HG02840 (cell line): ENCODE data around the gene MAPK13.
"Not testable (repeated sequence)": the region's sequence is repeated elsewhere in the genome, so short reads cannot be mapped to it uniquely, and the experiment has no call there.

ENCODE experiments used
- ATAC-seq: cut with Tn5 transposase; IDR thresholded peaks from one replicate; pipeline ENCODE4 v1.9.1; 2021; ENCODE audit warnings: mild to moderate bottlenecking, moderate library complexity, moderate number of reproducible peaks; ENCODE audit not compliant: unreplicated experiment, low FRiP score

MAPK13 gene

DNA sequence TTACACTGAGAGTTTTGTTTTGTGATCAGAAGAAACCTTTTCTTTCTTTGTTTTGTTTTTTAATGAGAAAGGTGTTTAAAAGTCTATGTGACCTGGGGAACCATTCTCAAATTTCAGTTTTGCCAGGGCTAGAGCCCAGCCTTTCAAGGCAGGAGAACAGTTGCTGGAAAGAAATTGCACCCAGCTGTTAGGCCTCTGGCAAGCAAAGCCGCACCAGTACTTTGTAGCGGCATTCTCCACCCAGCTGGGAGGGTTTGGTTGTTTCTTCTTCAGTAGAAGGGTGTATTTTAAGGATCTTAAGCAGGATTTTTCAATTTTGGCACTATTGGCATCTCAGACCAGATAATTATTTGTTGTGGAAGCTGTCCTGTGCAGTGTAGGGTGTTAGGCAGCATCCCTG is 16.6 kb upstream of the MAPK13 start:
- ATAC-seq = no peak

DNA sequence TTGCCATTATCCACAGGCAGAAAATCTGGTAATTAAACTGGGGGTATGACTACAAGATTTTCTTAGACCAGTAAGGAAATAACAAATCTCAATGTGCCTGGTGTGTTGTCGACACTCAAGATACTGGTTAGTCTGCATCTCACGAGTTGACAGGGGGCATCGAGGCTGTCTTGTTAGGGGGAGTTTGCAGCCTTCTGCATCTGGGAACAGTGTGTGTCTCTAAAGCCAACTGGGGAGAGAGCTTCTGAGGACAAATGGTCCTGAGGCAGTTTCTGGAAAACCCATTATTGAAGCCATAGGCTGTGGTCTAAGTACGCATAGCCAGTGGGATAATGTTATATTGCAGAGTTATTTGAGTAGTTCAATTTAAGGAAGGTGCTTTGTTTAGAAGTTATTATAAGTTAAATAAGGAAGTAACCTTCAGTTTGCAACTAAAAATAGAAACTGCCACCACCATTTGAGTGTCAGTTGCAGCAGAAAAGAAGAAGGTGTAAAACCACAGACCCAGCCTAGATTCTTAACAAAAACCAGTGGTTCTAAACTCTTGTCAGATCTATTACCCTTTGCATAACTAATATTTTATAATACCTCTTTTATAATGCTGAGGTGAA is 15.4 kb upstream of the MAPK13 start:
- no peak for ATAC-seq

DNA sequence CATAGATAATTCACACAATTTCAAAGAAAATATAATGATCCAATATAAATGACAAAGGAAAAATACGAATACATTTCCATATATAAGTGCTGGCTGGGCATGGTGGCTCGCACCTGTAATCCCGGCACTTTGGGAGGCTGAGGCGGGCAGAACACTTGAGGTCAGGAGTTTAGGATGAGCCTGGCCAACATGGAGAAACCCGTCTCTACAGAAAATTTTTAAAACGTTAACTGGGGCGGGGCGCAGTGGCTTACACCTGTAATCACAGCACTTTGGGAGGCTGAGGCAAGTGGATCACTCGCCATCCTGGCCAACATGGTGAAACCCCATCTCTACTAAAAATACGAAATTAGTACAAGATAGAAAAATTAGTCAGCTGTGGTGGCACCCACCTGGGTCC is 14.9 kb upstream of the MAPK13 start:
- ATAC-seq = no peak

DNA sequence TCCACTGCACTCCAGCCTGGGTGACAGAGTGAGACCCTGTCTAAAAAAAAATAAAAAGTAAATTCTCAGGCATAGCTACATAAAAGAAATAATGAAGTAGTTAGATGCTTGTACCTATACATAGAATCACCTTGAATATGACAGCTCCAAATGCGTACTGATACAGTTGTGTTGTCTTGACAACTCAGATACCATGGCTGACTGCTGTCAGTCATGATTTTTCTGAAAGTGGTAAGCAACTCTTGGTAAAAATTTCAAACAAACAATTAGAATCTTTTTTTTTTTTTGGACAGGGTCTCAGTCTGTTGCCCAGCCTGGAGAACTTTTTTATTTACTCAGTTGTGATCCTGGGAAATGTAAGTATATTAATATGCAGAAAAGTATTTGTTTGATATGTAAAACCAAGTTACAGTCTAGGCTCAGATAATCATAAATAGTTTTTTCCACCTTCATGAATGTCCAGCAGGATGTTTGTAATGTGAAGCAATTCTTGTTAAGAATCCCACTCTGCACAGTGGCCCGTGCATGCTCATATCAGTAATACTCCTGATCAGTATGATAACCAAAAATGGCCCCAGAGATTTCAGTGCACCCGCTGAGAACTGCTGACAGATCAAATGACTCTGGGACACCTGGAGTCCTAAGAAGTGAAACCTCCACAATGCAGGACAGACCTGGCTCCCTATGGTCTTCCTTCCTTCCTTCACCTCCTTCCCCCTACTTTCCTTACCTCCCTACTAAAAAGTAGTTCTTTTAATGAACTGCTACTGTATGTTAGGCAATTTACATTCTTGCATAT is 14.0 kb upstream of the MAPK13 start:
- ATAC-seq = no peak

DNA sequence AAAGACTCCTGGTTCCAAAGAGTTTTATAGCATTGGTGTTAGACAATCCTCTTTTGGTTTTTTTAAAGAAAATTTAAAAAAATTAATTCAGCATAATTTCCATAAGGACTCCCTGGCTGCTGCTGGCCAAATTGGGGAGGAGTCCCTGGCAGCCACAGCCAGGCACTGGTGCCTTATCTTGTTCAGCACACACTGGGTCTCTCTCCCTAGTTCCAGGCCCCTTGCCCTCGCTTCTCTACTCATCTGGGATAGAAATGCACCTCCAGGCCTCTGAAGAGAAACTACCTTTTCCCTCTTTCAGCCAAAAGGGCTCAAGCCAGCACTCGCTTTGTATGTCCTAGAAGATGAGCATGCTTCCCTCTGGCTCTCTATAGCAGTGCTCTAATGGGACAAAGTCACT is 13.4 kb upstream of the MAPK13 start:
- no peak for ATAC-seq

DNA sequence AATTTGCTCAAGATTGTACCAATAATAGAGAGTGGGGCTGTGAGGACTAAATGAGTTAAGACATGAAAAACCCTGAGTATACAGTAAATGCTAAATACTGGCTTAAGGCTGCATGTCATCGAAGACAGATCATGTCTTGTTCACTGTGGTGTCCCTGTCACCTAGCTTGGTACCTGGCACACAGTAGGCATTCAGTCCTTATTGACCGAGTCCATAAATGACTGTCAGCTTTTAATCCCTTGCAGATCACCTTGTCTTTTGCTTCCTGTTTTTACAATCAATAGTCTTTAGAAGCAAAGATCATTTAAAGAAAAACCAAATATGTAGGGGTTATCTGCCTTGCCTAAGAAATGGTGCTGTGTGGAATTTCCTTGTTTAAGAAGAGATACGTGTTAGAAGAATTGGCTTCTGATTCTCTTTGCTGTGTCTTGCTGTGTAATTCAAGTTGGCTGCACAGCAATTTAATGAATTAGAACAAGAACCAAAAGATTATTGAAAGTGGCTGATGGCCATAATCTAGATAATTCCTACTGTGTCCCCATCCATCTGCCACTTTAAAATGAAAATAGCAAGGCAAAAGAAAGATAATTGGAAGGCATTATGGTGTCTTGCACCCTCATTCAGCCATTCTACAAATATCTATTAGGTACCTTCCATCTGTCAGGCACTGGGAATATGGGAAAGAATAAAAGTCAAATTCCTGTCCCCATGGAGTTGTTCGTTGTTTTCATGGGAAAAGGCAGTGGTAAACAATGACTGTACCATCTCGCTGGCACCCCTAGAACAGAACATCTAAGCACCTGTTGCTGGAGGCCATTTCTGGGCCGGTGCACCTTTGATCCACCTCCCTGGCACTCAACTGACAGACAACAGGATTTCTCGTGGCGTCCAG is 12.4 kb upstream of the MAPK13 start:
- ATAC-seq = no peak

DNA sequence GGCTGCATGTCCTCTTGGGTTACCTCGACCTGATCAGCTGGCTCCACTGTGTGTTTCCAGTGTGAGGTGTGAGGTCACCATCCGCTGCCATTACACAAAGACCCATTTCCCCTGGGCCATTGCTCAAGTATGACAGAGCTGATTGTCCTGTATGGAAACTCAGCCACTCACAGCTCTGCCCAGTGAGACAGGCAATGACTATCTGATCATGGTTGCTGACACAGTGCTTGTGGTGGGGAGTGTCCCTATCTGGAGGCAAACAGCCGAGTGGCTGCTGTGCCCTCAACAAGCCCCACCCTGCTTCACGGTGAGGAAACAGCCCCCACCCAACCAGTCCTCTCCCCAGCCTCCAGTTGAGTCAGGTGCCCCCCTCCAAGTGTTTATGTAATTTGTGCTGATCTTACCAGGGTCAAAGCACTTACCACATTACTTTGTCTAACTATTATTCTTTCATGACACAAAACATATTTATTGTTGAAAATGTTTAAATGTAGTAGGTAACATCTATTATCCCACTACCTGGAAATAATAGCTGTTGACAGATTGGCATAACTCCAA is 11.7 kb upstream of the MAPK13 start:
- no peak for ATAC-seq

DNA sequence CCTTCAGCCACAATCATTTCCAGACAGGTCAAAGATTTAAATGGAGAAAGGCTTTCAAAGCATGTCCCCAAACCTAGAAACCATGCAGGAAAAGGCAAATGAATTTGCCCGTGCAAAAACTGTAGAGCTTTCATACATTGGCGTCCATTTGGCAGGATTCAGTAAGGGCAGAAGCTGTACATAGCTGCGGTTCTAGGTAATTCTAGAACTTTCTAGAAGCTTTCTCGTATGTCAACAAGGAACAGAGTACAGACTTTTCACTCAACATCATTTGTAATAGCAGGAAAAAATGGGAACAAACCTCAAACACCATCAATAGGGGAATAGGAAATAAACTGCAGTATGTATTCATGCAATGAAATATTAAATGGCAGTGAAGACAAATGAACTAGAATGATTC is 11.1 kb upstream of the MAPK13 start:
- no peak for ATAC-seq

DNA sequence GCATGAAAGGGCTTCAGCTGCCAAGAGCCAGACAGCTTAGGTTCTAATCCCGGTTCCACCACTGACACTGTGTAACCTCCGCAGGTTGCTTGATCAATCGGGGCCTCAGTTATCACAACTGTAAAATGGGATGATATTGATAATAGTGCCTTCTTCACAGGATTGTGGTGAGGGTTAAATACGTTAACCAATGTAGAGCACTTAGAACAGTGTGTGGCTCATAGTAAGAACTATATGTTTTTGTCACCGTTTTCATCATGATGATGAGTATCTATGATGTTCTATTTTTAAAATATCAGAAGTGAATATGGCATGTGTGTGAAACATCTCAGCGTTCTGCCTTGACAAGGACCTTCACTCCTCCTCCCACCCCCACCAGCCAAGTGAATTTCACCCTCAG is 10.3 kb upstream of the MAPK13 start:
- ATAC-seq = no peak

DNA sequence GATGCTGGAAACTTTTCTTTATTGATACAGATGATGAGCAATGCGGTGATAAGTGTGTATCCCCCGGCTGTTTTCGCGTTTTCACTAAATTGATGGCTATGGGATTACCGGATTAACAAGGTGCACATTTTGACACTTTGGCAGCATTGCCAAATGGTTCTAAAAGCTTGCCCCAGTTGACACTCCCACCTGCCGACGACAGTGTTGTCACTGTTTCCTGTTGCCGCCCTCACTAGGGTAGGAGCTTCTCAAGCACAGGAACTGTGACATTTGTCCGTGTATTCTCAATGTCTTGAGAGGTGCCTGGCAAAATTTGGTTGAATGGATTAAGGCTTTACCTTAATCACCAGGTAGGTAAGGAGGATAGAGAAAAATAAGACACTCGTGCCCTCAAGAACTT is 9.8 kb upstream of the MAPK13 start:
- no peak for ATAC-seq

DNA sequence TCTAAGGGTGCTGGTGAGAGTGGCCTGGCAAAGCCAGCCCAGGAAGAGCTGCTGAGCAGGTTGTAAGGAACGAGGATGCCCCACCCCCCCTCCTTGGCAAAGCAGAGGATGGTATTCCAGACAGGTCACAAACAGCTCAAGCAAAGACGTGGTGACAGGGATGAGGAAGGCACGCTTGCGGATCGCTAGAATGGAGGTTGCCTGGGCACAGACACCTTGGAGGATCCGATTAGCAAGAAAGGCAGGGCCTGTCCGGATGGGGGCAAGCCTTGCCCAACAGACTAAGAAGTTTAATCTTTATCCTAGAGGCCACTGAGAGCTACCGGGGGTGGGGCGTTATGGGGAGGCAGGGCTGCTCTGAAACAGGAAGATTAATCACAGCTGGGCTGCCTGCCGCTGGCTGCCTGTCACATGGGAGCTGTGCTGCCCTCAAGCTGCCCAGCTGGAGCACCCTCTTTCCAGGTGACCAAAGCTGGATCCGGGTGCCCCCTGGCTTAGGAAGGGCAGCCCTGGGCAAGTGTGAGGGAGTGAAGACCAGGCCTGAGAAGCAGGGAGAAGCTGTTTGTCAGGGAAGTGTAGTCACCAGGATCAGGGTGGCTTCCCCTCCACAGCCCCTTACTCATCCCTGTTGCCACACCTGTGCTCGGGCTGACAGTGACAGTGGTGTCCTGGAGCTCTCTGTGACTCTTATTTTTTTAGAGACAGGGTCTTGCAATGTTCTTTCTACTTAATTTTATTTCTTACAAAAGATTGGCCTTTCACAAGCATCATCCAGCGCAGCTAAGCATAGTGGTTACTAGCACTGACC is 9.1 kb upstream of the MAPK13 start:
- ATAC-seq = no peak

DNA sequence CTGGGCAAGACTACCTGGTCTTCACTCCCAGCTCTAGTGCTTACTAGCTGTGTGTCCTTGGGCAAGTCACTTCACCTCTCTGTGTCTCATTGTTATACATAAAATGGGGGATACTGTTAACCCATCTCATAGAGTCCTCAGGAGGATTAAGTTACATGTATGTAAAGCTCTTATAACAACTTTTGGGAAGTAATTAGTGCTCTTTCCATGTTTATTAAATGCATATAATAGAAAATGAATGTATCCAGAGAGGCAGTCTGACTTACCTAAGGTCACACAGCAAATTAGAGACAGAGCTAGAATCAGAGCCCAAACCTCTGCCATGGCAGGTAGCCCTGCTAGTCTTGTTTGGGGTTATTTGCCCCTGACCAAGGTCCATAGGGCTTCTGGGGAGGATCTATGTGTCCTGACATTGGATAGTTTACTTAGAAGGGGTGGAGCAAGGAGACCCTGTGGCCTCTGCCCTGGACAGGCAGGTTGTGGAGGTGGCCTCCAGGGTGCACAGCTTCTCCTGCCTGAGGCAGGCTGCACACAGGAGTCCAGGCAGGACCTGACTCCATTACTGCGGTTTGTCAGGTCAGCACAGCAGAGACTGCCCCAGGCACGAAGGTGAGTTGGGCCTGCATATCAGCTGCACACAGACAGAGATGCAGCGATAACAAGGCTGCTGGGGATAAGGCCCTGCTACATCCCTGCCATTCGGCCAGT is 8.4 kb upstream of the MAPK13 start:
- no peak for ATAC-seq

DNA sequence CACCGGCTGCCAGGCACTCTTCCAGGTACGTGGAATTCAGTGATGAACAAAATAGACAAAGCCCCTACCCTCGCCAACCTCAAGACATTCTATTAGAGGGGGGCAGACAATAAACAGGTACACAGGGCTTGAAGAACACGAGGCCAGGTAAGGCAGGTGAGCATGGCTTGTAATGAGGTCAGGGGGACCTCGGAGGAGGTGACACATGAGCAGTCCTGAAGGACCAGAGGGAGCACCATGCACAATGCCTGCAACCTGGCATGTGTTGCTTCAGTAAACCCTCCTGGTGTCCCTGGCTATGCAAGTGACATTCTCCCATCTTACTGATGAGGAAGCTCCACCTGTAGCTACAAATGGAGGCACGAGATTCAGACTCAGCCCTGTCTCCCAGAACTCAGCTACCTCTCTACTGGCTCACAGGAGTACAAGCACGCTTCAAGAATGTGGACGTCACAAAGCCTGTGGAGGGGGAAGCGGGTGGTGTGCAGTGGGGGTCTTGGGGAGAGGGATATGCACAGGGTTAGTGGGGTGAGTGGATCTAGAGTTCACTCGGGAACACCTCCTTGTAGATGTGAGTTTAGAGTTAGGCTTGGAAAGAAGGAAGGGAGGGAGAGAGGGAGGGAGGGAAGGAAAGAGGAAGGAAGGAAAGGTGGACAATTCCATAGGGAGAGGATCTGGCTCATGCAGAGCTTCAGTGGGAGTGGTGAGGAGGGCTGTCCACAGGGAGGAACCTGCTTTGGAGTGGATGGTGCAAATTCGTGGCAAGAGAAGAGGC is 7.6 kb upstream of the MAPK13 start:
- no peak for ATAC-seq

DNA sequence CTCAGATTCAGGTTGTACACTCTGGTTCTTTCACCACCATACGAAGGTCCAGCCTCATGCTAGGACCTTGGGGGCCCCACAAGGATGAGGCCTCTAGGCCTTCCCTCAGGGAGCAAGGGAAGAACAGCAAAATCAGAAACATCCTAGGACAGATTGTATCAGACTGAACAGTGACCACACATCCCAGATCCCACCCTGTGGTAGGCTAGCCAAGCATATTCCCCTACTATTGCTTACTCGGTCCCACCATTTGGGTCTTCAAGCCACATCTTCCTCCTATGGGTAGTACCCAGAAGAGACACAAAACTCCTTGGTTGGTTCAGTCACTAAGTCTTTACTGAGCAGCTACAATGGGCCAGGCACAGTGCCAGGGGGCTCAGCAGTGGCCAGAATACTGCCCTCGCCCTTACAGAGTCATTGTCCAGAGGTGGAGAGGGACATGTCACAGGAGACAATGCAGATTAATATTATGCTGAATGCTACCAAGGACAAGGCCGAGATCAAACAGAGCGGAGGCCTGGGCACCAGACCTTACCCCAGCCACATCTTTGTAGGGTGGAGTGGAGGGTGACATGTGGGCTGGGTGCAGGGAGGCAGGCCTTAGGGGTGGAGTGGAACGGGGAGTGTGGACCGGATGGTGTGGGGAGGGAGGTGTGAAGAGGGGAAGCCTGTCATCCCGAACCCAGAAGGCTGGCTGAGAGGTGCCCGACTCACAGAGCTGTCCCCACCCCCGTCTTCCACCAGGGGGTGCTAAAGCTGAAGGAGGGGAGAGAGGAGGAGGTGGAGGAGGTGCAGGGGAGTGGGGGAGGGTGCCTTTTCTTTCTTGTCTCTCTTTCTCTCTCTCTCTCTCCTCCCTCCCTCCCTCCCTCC is 6.8 kb upstream of the MAPK13 start:
- no peak for ATAC-seq

DNA sequence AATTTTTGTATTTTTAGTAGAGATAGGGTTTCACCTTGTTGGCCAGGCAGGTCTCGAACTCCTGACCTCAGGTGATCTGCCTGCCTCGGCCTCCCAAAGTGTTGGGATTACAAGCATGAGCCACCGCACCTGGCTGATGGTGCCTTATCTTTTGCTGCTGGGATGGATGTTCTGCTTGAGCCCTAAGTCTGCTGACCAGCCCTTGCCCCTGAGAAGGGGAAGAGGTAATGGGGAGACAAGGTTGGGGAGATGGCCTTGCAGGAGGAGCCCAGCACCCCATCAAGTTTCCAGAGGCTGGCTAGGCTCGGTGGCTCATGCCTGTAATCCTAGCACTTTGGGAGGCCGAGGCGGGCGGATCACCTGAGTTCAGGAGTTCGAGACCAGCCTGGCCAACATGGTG is 6.0 kb upstream of the MAPK13 start:
- ATAC-seq = not testable (repeated sequence)

DNA sequence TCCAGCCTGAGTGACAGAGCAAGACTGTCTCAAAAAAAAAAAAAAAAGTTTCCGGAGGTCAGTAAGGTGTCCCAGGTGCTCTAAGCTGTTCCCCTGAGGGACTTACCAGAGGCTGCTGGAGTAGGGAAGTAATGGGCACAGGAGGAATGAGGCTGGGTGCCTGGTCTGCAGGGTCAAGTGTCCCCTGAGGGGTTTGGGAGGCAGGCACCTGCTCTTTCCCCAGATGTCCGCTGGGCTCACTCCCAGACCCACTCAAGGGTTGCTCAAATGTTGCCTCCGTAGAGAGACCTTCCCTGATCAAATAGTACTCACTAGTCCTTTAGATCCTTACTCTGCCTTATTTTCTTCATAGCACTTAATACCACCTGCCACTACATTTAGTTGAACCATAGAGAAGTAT is 5.4 kb upstream of the MAPK13 start:
- ATAC-seq = no peak

DNA sequence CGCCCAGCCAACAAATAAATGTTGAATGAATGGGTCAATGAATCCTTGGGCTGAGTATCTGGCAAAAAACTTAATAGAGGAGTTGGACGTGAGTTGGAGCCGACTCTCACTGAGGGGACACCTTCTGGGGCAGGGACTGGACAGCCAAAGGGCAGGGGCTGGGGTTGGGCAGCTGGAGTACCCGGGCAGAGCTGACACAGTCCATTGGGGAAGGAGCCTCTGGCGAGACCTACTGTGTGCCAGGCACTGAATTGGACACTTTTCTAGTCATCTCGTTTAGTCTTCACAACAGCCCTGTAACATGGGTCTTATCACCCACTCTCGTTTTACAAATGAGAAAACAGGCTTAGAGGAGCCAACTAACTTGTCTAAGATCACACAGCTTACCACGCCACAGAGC is 4.7 kb upstream of the MAPK13 start:
- no peak for ATAC-seq

DNA sequence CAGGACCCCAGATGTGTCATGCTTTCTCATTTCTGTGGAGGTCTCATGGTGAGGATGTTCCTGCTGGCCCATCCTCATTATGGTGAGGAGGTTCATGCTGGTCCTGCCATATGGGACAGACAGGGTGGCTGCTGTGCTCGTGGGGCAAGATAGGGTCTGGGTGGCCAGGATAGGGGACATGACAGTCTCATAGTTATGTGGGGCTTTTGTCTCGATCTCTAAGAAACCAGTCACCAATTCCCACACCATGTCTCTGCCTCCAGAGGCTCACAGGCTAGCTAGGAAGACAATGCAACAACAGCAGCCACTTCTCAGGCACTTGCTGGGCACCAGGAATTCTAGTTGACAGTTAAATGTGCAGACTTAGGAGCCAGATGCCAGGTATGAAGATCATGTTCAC is 4.2 kb upstream of the MAPK13 start:
- ATAC-seq = no peak
